Globus pallidus (tissue), 1 donor: ENCODE measurements around the gene SLC9A1.

Source experiments
- DNase-seq: peaks from one replicate; pipeline ENCODE4 v3.0.0-alpha.2; 2015; ENCODE audit warnings: low spot score

SLC9A1 gene

DNA sequence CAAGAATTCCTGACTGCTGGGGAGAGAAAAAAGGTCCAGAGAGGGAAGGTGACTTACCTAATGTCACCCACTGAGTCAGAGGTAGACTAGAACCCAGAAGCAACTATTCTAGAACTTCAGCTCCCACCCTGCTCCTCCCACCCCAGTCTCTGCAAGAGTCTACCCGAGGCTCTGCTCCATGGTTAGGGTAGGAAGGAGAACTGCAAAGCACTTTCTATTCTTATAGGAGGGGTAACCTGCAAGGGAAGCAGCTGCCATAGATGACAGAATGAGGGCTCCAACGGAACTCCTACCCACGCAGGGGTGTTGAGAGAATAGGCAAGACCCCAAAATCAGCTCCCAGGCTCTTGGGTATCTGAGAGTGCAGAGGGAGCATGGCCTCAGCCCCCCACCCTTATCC, 4.3 kb downstream of the SLC9A1 start:
- no peak for DNase-seq

DNA sequence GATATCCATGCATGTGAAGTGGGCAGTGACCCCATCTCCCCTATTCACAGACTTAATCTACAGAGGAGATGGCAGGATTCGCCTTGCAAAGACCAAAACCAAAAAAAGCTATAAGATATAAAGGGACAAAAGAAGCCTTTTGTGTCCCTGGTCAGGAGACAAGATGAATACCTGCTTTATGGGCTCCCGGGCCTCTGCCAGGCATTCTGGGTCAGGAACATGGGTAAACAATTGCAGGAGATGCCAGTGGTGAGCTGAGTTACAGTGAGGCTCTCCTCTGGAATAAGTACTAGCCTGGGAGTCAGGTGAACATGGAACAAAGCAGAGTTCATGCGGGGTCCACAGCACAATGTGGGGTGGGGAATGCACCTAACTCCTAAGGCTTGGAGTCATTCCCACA, 4.7 kb downstream of the SLC9A1 start:
- DNase-seq = no peak

DNA sequence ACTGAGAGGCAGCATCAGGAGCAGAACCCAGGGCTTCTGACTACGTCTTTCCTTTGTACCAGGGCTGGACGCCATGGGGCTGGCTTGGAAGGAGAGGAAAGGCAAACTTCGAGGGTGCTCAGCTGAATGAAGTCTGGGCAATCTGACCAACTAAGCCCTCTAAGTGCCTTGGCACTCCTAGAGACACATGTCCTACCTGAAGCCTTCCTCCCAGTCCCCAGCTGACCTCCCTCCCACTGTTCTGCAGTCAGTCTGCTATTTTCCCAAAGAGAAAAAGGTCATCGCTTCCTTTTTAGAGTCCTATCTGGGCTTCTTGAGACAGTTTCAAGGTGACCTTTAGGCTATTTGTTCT, 5.2 kb downstream of the SLC9A1 start:
- DNase-seq = no peak

DNA sequence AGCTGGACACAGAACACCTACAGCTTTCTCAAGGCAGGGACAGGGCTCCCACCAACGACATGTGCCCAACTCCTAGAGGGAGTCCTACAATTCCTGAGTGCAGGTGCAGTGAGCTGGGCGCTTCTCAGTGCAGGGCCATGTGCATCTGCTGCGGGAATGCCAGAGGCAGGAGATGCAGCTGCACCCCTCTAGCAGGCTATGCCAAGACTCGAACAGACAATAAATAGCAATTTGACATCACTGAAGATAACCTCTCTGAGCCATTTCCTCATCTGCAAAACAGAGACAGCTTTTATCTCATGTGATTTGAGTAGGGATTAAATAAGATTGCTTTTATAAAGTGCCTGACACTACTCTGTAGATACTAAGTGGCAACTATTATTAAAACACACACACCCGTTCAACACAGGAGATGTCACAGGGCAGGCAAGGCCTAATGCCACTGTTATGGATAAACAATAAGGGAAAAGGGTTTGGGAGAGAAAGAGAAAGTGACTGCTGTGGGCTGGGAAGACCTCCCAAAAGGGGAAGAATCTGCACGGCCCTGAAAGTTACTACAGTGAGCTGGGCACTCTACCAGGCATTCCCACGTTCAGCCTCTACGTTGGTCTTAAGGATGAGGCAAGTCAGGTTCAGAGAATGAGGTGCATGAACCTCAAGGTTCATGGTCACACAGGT, 5.7 kb downstream of the SLC9A1 start:
- no peak for DNase-seq

DNA sequence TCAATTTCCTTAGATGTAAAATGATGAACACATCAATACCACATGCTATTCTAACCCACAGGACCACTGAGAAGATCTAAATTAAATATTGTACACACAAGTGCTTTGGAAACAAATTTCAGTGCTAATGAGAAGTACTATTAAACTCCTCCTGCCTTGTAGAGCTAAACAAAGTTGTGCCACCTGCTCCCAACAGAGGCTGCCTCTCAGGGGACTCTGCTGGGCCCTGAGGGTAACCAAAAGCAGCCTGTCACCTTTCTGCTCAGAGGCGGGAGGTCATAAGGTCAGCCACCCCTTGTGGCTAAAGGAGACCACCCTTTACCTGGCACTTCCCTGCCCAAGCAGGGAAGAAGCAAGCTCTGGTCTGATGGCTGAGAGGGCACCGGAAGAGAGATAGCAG, 6.3 kb downstream of the SLC9A1 start:
- no peak for DNase-seq

DNA sequence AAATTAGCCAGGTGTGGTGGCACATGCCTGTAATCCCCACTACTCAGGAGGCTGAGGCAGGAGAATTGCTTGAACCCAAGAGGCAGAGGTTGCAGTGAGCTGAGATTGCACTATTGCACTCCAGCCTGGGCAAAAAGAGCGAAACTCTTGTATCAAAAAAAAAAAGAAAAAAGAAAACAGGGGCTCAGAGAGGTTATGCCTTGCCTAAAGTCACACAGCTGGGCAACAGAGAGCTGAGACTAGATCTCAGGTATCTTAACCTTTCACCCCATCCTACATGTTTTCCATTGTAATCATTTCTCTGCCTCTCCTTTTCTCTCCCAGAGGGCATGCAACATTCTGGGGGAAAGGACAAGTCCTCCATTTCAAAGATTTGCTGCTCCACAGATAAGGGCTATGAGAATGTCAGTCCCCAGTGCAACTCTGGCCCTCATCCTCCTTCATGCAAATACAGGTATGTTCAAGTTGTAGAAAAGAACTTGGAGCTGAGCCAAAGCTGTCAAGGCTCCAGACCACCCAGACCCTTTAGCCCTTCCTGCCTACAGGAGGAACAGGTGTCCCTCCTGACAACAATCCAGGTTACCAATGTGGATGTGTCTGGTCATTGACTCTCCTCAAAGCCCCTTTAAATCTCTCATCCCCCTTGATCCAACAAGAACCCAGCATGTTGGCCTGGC, 6.9 kb downstream of the SLC9A1 start:
- no peak for DNase-seq

DNA sequence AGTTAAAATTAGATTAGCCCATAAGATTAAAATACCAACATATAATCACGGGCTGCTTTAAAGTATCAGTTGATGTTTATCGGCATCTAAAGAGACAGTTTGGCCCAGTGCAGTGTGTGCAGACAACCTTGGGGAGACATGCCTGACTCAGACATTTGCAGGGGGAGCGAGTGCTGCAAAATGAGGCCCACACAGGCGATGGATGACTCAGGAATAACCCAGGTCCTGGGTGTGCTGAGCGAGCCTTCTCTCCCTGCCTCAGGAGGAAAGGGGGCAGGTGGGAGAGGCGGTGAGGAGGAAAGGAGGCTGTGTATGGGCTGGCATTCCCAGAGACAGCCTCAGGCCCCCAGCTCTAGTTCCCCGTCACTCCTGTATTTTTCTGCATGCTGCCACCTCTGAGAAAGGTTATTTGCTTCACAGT, 9.0 kb downstream of the SLC9A1 start:
- no peak for DNase-seq

DNA sequence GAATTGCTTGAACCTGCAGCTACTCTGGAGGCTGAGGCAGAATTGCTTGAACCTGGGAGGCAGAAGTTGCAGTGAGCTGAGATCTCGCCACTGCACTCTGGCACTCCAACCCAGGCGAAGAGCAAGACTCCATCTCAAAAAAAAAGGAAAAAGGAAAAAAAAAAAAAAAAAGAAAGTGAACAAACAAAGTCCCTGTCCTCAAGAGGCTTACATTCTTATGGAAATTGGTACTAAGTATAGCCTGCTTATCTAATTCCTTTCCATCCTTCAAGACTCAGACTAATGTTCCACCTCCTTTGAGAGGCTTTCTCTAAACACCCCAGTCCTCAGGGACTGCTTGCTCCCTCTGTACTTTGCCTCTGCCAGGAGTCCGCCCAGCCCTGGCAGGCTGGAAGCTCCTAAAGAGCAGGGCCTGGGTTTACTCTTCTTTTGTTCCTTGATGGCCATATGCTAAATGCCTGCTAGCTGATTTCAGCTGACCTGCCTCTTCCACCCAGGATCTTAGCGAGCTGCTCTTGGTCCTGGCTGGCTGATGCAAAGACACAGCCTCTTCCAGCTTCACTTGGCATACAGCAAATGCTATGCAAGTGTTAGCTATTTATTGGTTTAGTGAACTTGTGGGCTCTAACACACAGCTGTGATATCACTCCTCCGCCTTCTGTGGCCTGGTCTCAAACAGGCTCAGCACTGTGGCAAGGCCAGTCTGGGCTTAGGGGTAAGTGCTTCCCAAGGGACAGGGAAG, 9.8 kb downstream of the SLC9A1 start:
- no peak for DNase-seq

DNA sequence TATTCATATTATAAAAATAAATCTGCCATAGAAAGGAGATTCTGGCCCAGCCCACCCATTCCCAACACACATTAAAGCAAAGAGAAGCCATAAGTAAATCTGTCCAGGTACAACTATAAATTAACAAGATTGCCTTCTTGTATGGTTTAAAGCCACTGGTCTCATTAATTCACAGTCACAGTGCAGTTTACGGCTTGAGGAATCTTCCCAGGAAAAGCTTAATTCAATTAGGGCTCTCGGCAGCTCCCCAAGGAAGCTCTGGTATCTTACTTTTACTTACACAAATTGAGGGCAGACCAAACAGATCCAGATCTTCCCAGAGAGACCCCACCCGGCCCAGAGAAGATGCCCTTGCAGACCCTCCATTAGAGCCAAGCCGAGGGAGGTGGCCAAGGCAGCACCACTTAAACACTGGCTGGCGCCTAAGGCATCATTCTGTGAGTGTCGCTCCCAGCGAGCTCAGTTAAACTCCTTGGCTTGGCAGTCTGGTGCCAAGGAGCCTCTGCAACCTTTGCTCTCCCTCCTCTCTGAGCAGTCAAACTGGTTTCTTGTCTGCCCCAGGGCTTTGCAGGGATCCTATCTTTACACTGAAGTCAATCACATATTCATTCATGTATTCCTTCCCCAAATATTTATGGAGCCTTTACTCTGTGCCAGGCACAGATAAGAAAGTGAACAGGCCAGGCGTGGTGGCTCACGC, 10.7 kb downstream of the SLC9A1 start:
- DNase-seq = no peak

DNA sequence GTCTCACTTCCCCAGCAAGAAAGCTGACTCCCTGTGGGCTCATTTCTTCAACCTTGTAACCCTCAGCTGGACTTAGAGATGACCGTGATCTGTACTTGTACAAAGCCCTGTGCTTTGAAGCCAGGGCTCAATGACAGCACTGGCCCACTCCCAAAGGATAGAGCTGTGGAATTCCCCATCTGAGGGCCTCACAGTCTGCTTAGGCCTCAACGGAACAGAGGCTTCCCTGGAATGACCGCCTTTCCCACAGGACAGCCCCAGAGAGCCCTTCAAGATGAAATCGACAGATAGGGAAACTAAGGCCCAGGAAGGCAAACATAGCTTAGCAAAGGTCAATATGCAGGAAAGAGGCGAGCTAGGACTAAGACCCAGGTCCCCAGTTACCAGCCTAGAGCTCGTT, 11.5 kb downstream of the SLC9A1 start:
- DNase-seq = no peak

DNA sequence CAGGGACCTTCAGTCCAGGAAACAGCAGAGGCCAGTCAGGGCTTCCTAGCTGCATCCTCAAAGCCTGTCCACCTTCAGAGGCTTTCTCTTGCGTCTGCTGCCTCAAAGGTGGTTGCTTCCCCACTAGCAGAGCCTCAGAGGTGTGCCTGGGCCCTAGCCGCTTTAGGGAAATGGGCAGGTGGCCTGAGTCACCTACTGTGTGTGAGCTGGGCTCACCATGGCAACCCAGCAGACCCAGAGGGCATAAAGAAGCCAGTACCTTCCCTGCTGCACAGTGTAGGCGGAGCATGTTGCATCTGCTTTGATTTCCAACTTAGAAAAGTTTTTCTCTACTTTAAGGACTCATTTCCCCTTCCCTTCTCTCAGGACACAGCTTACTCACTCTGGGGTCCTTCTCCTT, 12.5 kb downstream of the SLC9A1 start:
- DNase-seq = no peak

DNA sequence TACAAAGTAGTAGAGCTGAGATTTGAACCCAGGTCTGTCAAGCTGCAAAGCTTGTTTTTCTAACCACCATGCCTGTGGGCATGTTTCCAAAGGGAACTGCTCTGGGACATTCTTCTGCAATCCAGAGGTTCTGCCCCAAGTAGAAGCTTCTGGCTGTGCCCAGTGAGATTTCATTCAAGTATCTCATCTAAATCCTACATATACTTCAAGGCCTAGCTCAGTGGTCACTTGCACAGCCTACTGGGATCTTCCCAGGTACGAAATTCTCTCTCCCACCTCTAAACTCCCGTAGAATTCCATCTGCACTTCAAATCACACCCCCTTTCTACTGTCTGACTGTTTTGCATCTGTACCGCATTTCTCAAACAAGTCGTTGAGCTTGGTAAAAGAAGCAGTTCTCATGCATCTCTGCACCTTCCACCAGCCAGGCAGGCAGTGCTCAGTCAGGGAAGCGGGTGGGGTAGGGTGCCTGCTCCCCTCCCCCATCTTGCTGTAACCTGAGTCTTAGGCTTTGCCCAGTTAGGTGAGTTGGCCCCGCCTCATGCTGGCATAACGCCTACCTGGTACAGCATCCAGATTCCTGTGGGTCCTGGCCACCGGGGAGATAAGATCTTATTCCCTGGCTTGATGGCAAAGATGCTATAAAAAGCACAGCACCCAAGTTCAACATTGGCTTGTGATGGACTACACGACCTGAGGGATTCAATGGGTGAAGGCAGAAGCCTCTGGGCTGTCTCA, 13.5 kb downstream of the SLC9A1 start:
- DNase-seq = no peak

DNA sequence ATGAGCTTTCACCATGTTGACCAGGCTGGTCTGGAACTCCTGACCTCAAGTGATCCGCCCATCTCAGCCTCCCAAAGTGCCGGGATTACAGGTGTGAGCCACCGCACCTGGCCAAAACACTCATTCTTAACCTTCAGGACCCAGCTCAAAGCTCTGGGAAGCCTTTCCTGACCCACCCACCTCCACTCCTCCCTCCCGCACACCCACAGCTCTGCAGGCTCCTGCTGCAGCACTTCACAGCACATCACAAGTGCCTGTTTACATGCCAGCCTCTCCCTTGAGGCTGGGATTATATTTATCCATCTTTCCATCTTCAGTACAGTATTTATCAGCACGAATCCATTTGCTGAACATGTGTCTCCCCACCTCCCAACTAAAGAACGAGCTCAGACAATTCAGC, 14.9 kb downstream of the SLC9A1 start:
- DNase-seq = no peak

DNA sequence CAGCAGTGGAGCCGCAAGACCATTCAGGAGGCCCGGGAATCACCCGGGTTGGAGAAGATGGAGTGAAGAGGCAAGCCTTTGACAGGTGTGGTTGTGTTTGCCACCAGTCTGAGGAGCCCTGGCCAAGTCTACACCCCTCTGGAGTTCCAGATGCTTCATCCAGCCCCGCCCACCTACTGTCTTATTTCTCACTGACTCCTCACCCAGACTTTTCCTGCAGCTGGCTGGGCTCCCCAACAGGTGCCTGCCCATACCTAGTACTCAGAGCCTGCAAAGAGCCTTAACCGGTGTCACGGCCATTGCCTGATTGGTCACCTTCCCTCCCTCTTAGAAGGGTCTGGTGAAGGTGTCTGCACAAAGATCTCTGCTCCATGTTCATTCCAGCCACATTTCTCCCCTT, 16.0 kb downstream of the SLC9A1 start:
- no peak for DNase-seq

DNA sequence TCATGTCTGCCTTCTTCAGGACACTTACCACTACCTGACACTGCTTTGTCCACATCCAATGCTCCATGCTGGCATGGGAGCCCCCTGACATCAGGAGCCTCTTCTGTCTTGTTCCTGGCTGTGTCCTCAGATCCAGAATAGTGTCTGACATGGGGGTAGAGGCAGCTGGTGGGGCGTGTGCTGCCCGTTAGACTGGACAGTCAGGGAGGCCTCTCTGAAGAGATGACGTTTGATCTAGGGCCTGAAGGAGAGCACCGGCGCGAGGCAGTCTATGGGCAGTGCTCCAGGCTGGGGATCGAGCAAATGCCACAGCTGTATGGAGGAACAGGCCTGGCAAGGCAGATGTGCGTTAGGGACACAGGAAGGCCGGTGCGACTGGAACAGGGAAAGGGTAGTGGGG, 16.6 kb downstream of the SLC9A1 start:
- no peak for DNase-seq

DNA sequence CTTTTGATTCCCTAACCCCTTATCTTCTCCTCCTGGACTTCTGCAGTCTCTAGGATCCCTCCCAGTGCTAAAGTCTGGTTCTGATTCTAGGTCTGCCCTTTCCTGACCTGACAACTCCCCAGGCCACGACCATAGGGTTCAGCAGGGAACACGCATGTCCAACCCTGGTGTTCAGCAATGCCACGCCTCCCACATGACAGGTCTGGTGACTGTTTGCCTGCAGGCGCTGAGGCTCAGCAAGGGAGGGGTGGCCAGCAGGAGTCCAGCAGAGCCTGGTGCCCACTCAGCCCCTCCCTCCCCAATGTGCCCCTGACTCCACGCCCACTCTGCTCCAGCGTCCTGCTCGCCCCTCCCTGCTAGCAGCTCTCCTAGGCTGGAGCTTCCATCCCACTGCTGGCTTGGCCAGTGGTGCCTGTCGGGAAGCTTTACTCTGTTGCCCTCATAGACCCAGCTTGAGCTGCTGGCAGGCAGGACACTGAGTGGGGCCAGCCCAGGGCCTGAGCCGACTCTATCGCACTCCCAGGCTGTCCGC, 17.3 kb downstream of the SLC9A1 start:
- DNase-seq = no peak

DNA sequence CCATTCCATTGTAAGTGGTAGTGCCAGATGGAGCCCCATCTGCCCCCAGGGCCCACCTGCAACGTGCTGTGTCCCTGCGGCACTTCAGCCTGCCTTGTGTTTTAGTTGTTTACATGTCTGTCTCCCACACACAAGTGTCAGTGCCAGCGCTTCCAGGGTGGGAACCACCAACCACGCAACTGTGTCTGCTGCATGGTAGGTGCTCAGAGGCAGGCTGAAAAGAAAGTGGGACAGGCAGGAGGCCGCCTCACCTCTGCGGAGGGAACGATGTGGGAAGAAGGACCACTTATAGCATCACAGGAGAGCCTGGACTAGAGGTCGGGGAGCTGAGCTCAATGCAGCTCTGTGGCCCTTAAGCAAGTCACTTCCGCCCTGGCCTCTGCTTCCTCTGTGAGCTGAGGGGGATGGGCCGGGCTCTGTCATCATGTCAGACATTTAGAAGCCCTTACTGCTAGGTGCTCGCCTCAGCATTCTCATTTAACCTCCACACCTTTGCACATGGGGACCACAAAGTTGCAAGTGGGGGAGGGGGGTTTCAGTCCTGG, 17.9 kb downstream of the SLC9A1 start:
- no peak for DNase-seq

DNA sequence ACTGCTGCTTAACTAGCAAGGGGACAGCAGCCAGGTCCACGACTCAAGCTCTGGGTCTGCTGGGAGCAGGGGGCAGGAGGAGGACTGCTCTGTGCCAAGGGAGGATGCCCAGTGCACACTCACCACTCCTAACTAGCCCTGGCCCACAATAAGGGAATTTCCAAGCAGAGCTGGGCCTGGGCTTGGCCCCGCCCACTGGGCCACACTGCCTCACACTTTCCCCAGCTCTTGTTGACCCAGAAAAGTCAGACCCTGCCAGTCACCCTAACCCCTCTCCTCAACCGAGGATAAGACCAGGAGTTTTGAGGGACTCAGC, 18.7 kb downstream of the SLC9A1 start:
- no peak for DNase-seq

DNA sequence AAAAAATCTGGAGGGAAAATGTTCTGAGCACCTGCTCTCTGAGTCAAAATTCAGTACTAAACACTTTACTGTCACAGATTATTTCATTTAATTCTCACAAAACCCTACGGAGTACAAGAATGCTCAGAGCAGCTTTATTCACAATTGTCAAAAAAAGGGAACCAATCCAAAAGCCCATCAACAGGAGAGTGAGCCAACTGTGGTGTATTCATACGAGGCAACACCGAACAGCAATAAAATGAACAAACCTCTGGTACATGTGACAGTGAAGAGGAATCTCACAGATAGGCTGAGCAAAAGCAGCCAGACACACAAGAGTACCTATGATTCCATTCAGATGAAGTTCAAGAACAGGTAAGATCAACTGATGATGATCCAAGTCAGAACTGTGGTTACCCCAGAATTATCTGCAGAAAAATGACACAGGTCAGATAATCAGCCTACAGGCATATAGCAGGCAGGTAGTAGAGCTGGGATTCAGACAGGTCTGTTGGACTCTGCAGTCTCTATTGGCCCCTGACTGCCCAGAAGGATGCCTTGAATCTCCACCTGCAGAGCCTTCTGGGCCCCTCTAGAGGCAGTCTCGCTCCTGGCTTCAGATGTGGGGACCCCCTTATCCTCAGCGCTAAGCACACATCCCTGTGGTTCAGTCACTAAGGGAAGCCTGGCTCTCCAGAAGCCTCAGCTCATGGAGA, 19.2 kb downstream of the SLC9A1 start:
- no peak for DNase-seq

DNA sequence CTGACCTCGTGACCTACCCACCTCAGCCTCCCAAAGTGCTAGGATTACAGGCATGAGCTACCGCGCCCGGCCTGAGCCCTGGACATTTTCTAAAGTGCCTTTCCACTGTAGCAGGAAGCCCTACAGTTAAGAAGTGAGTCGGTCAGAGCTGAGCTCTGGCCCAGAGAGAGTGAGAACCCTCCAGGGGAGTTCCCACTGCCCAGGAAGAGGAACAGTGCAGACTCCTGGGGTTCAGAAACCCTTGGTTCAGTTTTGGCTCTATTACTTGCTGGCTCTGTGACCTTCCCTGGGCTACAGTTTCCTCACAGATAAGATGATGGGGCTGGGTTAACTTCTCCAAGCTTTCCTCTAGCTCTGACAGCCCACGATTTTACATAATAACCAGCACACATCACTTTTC, 20.9 kb downstream of the SLC9A1 start:
- no peak for DNase-seq

DNA sequence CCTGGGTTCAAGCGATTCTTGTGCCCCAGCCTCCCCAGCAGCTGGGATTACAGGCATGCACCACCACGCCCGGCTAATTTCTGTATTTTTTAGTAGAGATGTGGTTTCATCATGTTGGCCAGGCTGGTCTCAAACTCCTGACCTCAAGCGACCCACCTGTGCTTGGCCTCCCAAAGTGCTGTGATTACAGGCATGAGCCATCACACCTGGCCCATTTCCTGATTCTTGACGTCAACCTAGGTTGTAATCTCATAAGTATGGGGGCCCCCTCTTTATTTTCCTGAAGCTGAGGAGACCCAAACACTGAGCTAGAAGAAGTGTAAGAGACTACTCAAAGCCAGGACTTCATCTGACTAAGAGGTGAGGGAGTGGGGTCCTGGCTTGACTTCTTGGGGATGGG, 21.8 kb downstream of the SLC9A1 start:
- DNase-seq = no peak
